Amniotic epithelial cell (primary cell): Measurements from ENCODE around the gene COL6A5.
A peak's percentile ranks its signal among the peaks of the same experiment; 100 is the strongest.
"Not testable (repeated sequence)": the region's sequence is repeated elsewhere in the genome, so short reads cannot be mapped to it uniquely, and the experiment has no call there.

Experiments used
- DNase-seq: peaks from one replicate; pipeline ENCODE4 v3.0.0-alpha.2; 2010; ENCODE audit warnings: low read depth

The COL6A5 gene

GRCh38 chr3:130442284-130442683 is 96.8 kb downstream of the COL6A5 start:
- no peak for DNase-seq

GRCh38 chr3:130446840-130447239 is 101.4 kb downstream of the COL6A5 start:
- DNase-seq: not testable (repeated sequence)

GRCh38 chr3:130448155-130448554 is 102.7 kb downstream of the COL6A5 start:
- DNase-seq: not testable (repeated sequence)

GRCh38 chr3:130456540-130456939 is 111.1 kb downstream of the COL6A5 start:
- DNase-seq: no peak

- no peak for DNase-seq
Measured at GRCh38 chr3:130457671-130458070, 112.2 kb downstream of the COL6A5 start.

GRCh38 chr3:130459944-130460343 is 114.5 kb downstream of the COL6A5 start:
- DNase-seq: no peak

GRCh38 chr3:130462089-130462488 is 116.6 kb downstream of the COL6A5 start:
- DNase-seq: no peak

- no peak for DNase-seq
Measured at GRCh38 chr3:130463221-130463620, 117.7 kb downstream of the COL6A5 start.

GRCh38 chr3:130465521-130465920 is 120.0 kb downstream of the COL6A5 start:
- DNase-seq: no peak

- no peak for DNase-seq
Measured at GRCh38 chr3:130468311-130468710, 122.8 kb downstream of the COL6A5 start.

- no peak for DNase-seq
Measured at GRCh38 chr3:130470126-130470525, 124.7 kb downstream of the COL6A5 start.

GRCh38 chr3:130473416-130473815 is 127.9 kb downstream of the COL6A5 start:
- no peak for DNase-seq

- peak; percentile 24 for DNase-seq
Measured at GRCh38 chr3:130480736-130481135, 135.3 kb downstream of the COL6A5 start.

GRCh38 chr3:130488288-130488687 is 142.8 kb downstream of the COL6A5 start:
- no peak for DNase-seq

- no peak for DNase-seq
Measured at GRCh38 chr3:130488769-130489450, 143.4 kb downstream of the COL6A5 start.

GRCh38 chr3:130490241-130490640 is 144.8 kb downstream of the COL6A5 start:
- no peak for DNase-seq

- DNase-seq: no peak
Measured at GRCh38 chr3:130491431-130491830, 146.0 kb downstream of the COL6A5 start.

- DNase-seq: no peak
Measured at GRCh38 chr3:130504701-130505100, 159.2 kb downstream of the COL6A5 start.

- DNase-seq: no peak
Measured at GRCh38 chr3:130506031-130506430, 160.6 kb downstream of the COL6A5 start.

- DNase-seq: no peak
Measured at GRCh38 chr3:130507746-130508145, 162.3 kb downstream of the COL6A5 start.

- no peak for DNase-seq
Measured at GRCh38 chr3:130509008-130509407, 163.5 kb downstream of the COL6A5 start.

- DNase-seq: no peak
Measured at GRCh38 chr3:130514681-130515080, 169.2 kb downstream of the COL6A5 start.

- no peak for DNase-seq
Measured at GRCh38 chr3:130515755-130516154, 170.3 kb downstream of the COL6A5 start.
